ENCODE measurements around the gene HSPA12B.

HSPA12B gene

DNA sequence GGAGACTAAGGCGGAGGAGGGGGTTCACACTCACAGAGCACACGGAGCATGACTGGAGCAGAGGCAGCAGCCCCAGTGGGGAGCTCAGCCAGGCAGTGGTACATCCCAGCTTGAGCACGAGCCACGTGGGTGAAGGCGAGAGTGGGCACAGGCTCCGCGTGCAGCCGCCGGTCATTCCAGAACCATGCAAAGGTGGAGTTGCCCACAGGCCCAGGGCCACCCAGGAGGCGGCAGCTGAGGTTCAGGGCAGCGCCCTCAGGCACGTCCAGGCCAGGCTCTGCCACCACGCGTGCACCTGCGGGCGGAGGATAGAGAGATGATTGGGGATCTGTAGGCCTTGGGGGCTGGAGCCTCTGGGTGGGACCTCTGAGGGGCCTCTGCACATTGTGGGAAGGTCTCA, 41.2 kb upstream of the HSPA12B start:
- TF ChIP-seq, protein P1, sequence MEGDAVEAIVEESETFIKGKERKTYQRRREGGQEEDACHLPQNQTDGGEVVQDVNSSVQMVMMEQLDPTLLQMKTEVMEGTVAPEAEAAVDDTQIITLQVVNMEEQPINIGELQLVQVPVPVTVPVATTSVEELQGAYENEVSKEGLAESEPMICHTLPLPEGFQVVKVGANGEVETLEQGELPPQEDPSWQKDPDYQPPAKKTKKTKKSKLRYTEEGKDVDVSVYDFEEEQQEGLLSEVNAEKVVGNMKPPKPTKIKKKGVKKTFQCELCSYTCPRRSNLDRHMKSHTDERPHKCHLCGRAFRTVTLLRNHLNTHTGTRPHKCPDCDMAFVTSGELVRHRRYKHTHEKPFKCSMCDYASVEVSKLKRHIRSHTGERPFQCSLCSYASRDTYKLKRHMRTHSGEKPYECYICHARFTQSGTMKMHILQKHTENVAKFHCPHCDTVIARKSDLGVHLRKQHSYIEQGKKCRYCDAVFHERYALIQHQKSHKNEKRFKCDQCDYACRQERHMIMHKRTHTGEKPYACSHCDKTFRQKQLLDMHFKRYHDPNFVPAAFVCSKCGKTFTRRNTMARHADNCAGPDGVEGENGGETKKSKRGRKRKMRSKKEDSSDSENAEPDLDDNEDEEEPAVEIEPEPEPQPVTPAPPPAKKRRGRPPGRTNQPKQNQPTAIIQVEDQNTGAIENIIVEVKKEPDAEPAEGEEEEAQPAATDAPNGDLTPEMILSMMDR (conservative IDR thresholded peaks at IDR 0.05) = no peak
- no peak for TF ChIP-seq ZFX (IDR thresholded peaks at IDR 0.05)

DNA sequence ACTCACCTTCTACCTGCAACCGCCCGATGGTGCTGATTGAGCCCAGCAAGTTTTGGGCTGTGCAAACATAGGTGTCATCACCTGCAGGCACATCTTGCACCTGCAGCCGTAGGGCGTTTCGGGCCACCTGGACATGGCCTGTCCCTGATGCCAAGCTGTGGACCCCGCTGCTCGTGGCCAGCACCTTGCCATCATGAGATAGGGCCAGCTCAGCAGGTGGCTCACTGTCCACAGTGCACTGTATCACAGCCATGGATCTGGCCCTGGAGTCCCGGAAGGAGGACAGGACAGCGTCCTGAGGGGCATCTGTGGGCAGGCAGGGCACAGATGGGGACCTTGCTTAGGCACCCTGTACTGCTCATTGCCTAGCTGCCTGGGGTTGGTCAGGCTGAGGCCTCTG, 40.6 kb upstream of the HSPA12B start:
- no peak overlapping the region for H3K27ac ChIP-seq
- TF ChIP-seq ZFX (IDR thresholded peaks at IDR 0.05) = no peak
- TF ChIP-seq, protein P1 (conservative IDR thresholded peaks at IDR 0.05) = no peak

More for the DNA sequence above, 41.2 kb upstream of the HSPA12B start:
- no peak overlapping the region for H3K27ac ChIP-seq

DNA sequence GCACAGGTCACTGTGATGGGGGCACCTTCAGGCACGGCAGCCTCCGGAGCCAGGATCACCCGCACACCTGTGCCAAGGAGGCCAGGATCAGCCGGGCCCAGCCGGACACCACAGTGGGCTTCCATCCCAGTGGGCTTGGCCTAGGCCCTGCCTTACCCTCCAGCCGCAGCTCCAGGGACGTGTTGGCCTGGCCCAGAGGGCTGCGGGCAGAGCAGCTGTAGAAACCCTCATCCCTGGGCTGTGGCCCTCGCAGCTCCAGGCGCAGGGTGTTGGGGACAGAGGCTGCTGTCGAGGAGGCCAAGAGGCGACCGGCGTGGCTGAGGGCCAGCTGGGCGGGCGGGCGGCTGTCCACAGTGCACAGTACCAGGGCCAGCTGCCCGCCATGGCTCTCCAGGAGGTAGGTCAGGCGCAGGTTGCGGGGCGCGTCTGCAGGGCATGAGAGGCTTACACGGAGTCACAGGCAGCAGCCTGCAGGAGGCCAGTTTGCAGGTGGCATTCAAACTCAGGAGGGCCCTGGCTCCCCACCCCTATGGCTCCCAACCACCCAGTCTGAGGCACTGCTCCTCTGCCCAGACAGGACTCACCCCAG, 39.7 kb upstream of the HSPA12B start:
- TF ChIP-seq, protein P1 (conservative IDR thresholded peaks at IDR 0.05) = no peak
- TF ChIP-seq ZFX (IDR thresholded peaks at IDR 0.05) = no peak
- H3K27ac ChIP-seq = no peak overlapping the region

DNA sequence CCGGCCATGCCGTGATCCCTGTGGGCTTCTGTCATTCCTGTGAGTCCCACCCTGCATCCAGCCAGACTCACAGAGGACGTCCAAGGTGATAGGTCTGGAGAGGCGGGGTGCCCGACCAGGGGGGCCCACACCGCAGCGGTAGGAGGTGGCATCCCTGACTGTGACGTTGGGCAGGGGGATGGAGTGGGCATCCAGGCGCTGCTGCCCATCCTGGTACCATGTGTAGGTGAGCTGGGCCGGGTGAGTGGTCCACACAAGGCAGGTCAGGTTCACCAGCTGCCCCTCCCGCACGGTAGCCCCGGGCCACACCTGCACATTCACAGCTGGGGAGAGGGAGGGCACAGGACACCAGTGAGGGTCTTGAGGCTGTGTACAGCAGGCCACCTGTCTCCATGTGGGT, 39.1 kb upstream of the HSPA12B start:
- no peak overlapping the region for H3K27ac ChIP-seq
- no peak for TF ChIP-seq ZFX (IDR thresholded peaks at IDR 0.05)
- TF ChIP-seq, protein P1 (conservative IDR thresholded peaks at IDR 0.05) = no peak

DNA sequence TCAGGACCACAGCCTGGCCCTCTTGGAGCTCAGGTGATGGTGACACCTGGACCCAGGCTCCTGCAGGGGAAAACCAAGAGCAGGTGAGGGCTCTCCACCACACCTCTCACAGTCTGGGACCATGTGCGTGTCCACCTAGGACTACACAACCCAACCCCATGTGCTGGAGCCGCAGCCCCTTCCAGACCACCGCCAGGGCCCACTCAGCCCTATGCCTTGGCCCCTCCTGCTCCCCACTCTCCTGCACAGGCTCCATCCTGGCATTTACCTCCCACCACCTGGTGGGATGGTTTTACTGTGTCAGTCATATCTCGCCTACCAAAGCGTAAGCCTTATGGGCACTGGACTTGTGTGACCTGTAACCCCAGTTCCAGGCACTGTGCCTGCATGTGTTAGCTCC, 37.6 kb upstream of the HSPA12B start:
- TF ChIP-seq, protein P1 (conservative IDR thresholded peaks at IDR 0.05) = no peak
- no peak for TF ChIP-seq ZFX (IDR thresholded peaks at IDR 0.05)
- H3K27ac ChIP-seq = no peak overlapping the region

DNA sequence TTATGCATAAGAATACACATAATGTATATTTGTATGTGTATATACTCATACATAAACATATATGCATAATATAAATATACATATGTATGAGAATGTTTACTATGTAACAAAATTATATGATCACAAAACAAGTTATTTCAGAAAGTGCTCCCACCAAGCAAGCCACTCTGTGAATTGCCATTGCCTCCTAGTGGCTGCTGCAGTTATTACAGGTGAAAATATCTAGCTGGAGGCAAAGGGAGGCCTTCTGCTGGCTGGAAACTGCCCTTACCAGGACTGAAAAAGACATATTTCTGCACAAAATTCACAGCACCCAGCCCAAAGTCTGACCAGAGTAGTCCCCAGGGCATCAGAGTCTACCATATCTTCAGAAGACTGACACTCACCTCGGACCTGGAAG, 36.3 kb upstream of the HSPA12B start:
- TF ChIP-seq ZFX (IDR thresholded peaks at IDR 0.05) = no peak
- TF ChIP-seq, protein P1 (conservative IDR thresholded peaks at IDR 0.05) = no peak; the same call in 1 of the 2 replicates
- H3K27ac ChIP-seq = no peak overlapping the region

DNA sequence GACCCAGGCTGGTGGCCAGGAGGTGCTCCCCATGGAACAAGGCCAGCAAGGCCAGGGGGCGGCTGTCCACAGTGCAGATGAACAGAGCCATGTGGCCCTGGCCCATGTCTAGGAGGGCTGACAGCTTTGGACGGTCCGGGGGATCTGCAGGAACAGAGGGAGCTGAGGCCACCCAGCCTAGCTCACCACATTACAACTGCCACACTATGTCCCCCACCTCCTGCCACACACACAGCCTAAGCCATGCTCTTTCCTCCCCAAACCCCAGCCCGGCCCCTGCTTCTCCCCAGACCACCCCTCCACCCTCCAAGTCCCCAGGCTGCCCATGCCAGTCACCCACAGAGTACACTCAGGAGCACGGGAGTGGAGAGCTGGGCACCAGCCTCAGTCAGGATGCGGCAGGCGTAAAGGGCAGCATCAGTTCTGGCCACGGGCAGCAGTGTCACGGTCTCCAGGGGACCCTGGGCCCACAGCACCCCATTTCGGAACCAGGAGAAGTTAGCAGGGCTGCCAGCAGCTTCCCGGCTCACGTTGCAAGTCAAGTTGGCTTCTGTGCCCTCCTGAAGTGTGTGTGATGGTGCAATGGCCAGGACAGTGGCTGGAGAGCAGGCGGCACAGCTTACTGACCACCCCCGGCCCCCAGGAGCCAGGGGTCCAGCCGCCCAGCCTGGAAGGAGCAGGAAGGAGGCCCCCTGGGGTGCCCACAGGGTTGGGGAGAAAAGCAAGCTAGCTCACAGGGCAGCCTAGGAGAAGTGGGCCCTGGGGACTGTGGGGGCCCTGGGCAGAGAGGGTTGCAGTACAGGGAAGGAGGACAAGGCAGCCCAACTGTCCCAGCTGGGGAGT, 35.5 kb upstream of the HSPA12B start:
- no peak for TF ChIP-seq ZFX (IDR thresholded peaks at IDR 0.05)
- TF ChIP-seq, protein P1 (conservative IDR thresholded peaks at IDR 0.05) = no peak
- no peak overlapping the region for H3K27ac ChIP-seq
